MCF 10A (cell line): ENCODE data around the gene TAF15. TPM values are rescaled to one million over a fixed set of nuclear protein-coding genes. Genes with fewer than 3 reads are reported as not detected.

Experiments
- BruUV-seq: library from RNA; stranded (reverse); fragments of 400-500 nt; replicated peaks from 2 replicates; lab custom pipeline; 2021; lab: Mats Ljungman, UMichigan
- CTCF ChIA-PET: fragments of 300-600 bp; sonication (Branson Sonifier 250); formaldehyde crosslinking; extraction: SDS; loops from one replicate; lab custom pipeline; 2021; ENCODE audit warnings: antibody characterized with exemption, inconsistent platforms; lab: Yijun Ruan, JAX
- POLR2A ChIA-PET: fragments of 300-600, 350-650 bp; sonication (Branson Sonifier 250); formaldehyde crosslinking; extraction: SDS; loops from one replicate; lab custom pipeline; 2020; ENCODE audit warnings: antibody characterized with exemption, inconsistent platforms; lab: Yijun Ruan, JAX
- DNase-seq: peaks from one replicate; pipeline ENCODE4 v3.0.0-alpha.2; 2018; ENCODE audit not compliant: unreplicated experiment
- H3K27ac Mint-ChIP-seq: one replicate; pipeline ENCODE4 v1.8.0; 2022; ENCODE audit warnings: mild to moderate bottlenecking, low read depth, mixed read lengths; ENCODE audit not compliant: unreplicated experiment
- H3K27me3 Mint-ChIP-seq: one replicate; pipeline ENCODE4 v1.8.0; 2022; ENCODE audit warnings: mixed read lengths; ENCODE audit not compliant: insufficient read depth, unreplicated experiment
- H3K36me3 Mint-ChIP-seq: one replicate; pipeline ENCODE4 v1.8.0; 2022; ENCODE audit warnings: mild to moderate bottlenecking, moderate library complexity, mixed read lengths; ENCODE audit not compliant: insufficient read depth, unreplicated experiment
- H3K4me1 Mint-ChIP-seq: one replicate; pipeline ENCODE4 v1.8.0; 2022; ENCODE audit warnings: mixed read lengths; ENCODE audit not compliant: insufficient read depth, unreplicated experiment
- H3K4me3 Mint-ChIP-seq: one replicate; pipeline ENCODE4 v1.8.0; 2022; ENCODE audit warnings: mild to moderate bottlenecking, moderate library complexity, mixed read lengths; ENCODE audit not compliant: unreplicated experiment
- H3K9me3 Mint-ChIP-seq: one replicate; pipeline ENCODE4 v1.8.0; 2022; ENCODE audit warnings: mixed read lengths; ENCODE audit not compliant: unreplicated experiment
- CTCF ChIP-seq: fragments of 200-600 bp; IDR thresholded peaks from one replicate; pipeline ENCODE4 v1.8.0; 2022; ENCODE audit warnings: antibody characterized with exemption, mild to moderate bottlenecking; ENCODE audit not compliant: unreplicated experiment
- intact Hi-C: fragments of 100-400 bp; cut with micrococcal nuclease; formaldehyde crosslinking; loops from 2 replicates; pipeline ENCODE4 v1.14.1; 2022
- total RNA-seq: library from RNA; stranded (reverse); gene quantifications from 2 replicates; pipeline ENCODE4 v1.2.3, GENCODE V29; 2022

TAF15 gene
- total RNA-seq, 1 experiment from 2014 or later = 337 TPM

- POLR2A ChIA-PET = interaction anchor here (0.8 to 1.0 kb wide), 2 partner anchors 9 to 15 kb away, joined by 3 to 4 read pairs; no protein-coding TSS in a partner anchor
- peak; percentile 76 for DNase-seq
- CTCF ChIA-PET = interaction anchor here (0.9 kb wide), 1 partner anchor 77 kb away, joined by 3 read pairs; no protein-coding TSS in a partner anchor
- Mint-ChIP-seq H3K27me3 (no peaks in the 10 kb centered on the region), H3K4me3 (no peak overlapping the region), H3K27ac (no peak overlapping the region), H3K9me3 (no peaks in the 10 kb centered on the region), H3K4me1 (peaks cover 15% of the 10 kb centered on the region), H3K36me3 (no peaks in the 10 kb centered on the region)
- TF ChIP-seq CTCF = no peak
- intact Hi-C loops = no loop called here
- BruUV-seq = no TSS peak
Measured at GRCh38 chr17:35892091-35893035, 83.1 kb downstream of the TAF15 start.

GRCh38 chr17:35893751-35894150 is 84.5 kb downstream of the TAF15 start:
- no peaks in the 10 kb centered on the region for H3K27me3 Mint-ChIP-seq
- H3K36me3 Mint-ChIP-seq = no peaks in the 10 kb centered on the region
- DNase-seq = no peak
- H3K4me3 Mint-ChIP-seq = no peak overlapping the region
- peaks cover 15% of the 10 kb centered on the region for H3K4me1 Mint-ChIP-seq
- no peaks in the 10 kb centered on the region for H3K9me3 Mint-ChIP-seq
- no peak overlapping the region for H3K27ac Mint-ChIP-seq
- BruUV-seq = no TSS peak
- intact Hi-C loops = no loop called here
- CTCF ChIA-PET = no interaction called here
- no peak for TF ChIP-seq CTCF
- POLR2A ChIA-PET = interaction anchor here (0.8 kb wide), 1 partner anchor 238 kb away, joined by 3 read pairs; no protein-coding TSS in a partner anchor

- H3K4me1 Mint-ChIP-seq = peaks cover 15% of the 10 kb centered on the region
- H3K27me3 Mint-ChIP-seq = no peaks in the 10 kb centered on the region
- TF ChIP-seq CTCF = no peak
- H3K9me3 Mint-ChIP-seq = no peaks in the 10 kb centered on the region
- POLR2A ChIA-PET = interaction anchor here (0.8 kb wide), 1 partner anchor 239 kb away, joined by 3 read pairs; no protein-coding TSS in a partner anchor
- no peaks in the 10 kb centered on the region for H3K36me3 Mint-ChIP-seq
- no TSS peak for BruUV-seq
- no peak for DNase-seq
- CTCF ChIA-PET = no interaction called here
- intact Hi-C loops = no loop called here
- no peak overlapping the region for H3K4me3 Mint-ChIP-seq
- H3K27ac Mint-ChIP-seq = no peak overlapping the region
Measured at GRCh38 chr17:35894206-35894605, 84.9 kb downstream of the TAF15 start.
